Large intestine (tissue), 3 donors: Measurements from ENCODE around the gene CPE. TPM values are rescaled to one million over a fixed set of nuclear protein-coding genes. Genes with fewer than 3 reads are reported as not detected.

ENCODE experiments used
- DNase-seq, 2 donors: peaks; one replicate each; pipeline versions ENCODE4 v3.0.0 to v3.0.0-alpha.2; 2013
- H3K27ac ChIP-seq: one replicate; pipeline ENCODE4 v1.5.1; 2013; ENCODE audit warnings: low read length
- H3K27me3 ChIP-seq: 2 replicates; pipeline ENCODE4 v1.6.1; 2013; ENCODE audit warnings: low read length; ENCODE audit not compliant: control insufficient read depth, insufficient read depth
- H3K36me3 ChIP-seq: 2 replicates; pipeline ENCODE4 v1.6.1; 2013; ENCODE audit warnings: low read length; ENCODE audit not compliant: control insufficient read depth, insufficient read depth
- H3K4me1 ChIP-seq: one replicate; pipeline ENCODE4 v1.6.1; 2013; ENCODE audit warnings: low read length; ENCODE audit not compliant: control insufficient read depth, insufficient read depth
- H3K4me3 ChIP-seq: one replicate; pipeline ENCODE4 v1.5.1; 2013; ENCODE audit warnings: low read length
- H3K9me3 ChIP-seq: one replicate; pipeline ENCODE4 v1.6.1; 2013; ENCODE audit warnings: mild to moderate bottlenecking, low read depth, low read length, moderate library complexity; ENCODE audit not compliant: control insufficient read depth
- WGBS: methylation state at CpG from one replicate; pipeline ENCODE4 v1.1.5; 2013; ENCODE audit warnings: low lambda C conversion rate; ENCODE audit not compliant: insufficient coverage; 5-methylcytosine and 5-hydroxymethylcytosine counted together
- polyA plus RNA-seq: library from polyadenylated mRNA; unstranded; fragments of 120-200 nt; gene quantifications from one replicate; pipeline ENCODE4 v1.2.1, GENCODE V29; 2013

Gene CPE
- polyA plus RNA-seq, 1 donor = 162 TPM

GRCh38 chr4:165343353-165344191 is 35.2 kb upstream of the CPE start:
- no peak overlapping the region for H3K27ac ChIP-seq
- no peak overlapping the region for H3K4me3 ChIP-seq
- no peaks in the 10 kb centered on the region for H3K9me3 ChIP-seq
- no peak for DNase-seq
- H3K36me3 ChIP-seq = peaks cover 18% of the 10 kb centered on the region
- H3K4me1 ChIP-seq = no peaks in the 10 kb centered on the region
- WGBS = 76% methylated on average over 6 of the region's 13 CpGs
- H3K27me3 ChIP-seq = no peaks in the 10 kb centered on the region

GRCh38 chr4:165345666-165346417 is 33.0 kb upstream of the CPE start:
- Histone ChIP-seq H3K9me3 (no peaks in the 10 kb centered on the region), H3K27me3 (no peaks in the 10 kb centered on the region), H3K27ac (no peak overlapping the region), H3K4me3 (no peak overlapping the region), H3K36me3 (peaks cover 6% of the 10 kb centered on the region), H3K4me1 (no peaks in the 10 kb centered on the region)
- DNase-seq = no peak
- WGBS = 94% methylated on average over 3 of the region's 10 CpGs

- Histone ChIP-seq H3K4me3 (no peak overlapping the region), H3K9me3 (no peaks in the 10 kb centered on the region), H3K27ac (no peak overlapping the region), H3K36me3 (no peaks in the 10 kb centered on the region), H3K27me3 (no peaks in the 10 kb centered on the region), H3K4me1 (no peaks in the 10 kb centered on the region)
- no peak for DNase-seq
- no CpG with 5 or more reads among the region's 3 CpGs for WGBS
Measured at GRCh38 chr4:165347647-165348569, 30.9 kb upstream of the CPE start.

- Histone ChIP-seq H3K4me1 (no peaks in the 10 kb centered on the region), H3K36me3 (no peaks in the 10 kb centered on the region), H3K27me3 (no peaks in the 10 kb centered on the region), H3K9me3 (no peaks in the 10 kb centered on the region), H3K4me3 (no peak overlapping the region), H3K27ac (no peak overlapping the region)
- WGBS = 80% methylated on average over 1 of the region's 5 CpGs
- DNase-seq = no peak
Measured at GRCh38 chr4:165351359-165352130, 27.3 kb upstream of the CPE start.

- Histone ChIP-seq H3K36me3 (no peaks in the 10 kb centered on the region), H3K27me3 (no peaks in the 10 kb centered on the region), H3K4me3 (no peak overlapping the region), H3K4me1 (no peaks in the 10 kb centered on the region), H3K27ac (no peak overlapping the region), H3K9me3 (no peaks in the 10 kb centered on the region)
- no CpG with 5 or more reads among the region's 2 CpGs for WGBS
- DNase-seq = peak; percentile 31 to 62
Measured at GRCh38 chr4:165355900-165356300, 22.9 kb upstream of the CPE start.

GRCh38 chr4:165359506-165359905 is 19.3 kb upstream of the CPE start:
- H3K27ac ChIP-seq = no peak overlapping the region
- no peak for DNase-seq
- H3K4me3 ChIP-seq = no peak overlapping the region
- H3K36me3 ChIP-seq = no peaks in the 10 kb centered on the region
- no peaks in the 10 kb centered on the region for H3K27me3 ChIP-seq
- no peaks in the 10 kb centered on the region for H3K9me3 ChIP-seq
- peaks cover 13% of the 10 kb centered on the region for H3K4me1 ChIP-seq
- WGBS = 100% methylated on average over 1 of the region's 2 CpGs

- no peaks in the 10 kb centered on the region for H3K27me3 ChIP-seq
- H3K36me3 ChIP-seq = no peaks in the 10 kb centered on the region
- no peak overlapping the region for H3K4me3 ChIP-seq
- WGBS = no CpG with 5 or more reads among the region's 6 CpGs
- H3K27ac ChIP-seq = no peak overlapping the region
- no peak for DNase-seq
- no peaks in the 10 kb centered on the region for H3K9me3 ChIP-seq
- peaks cover 17% of the 10 kb centered on the region for H3K4me1 ChIP-seq
Measured at GRCh38 chr4:165360041-165360695, 18.6 kb upstream of the CPE start.

- DNase-seq = no peak
- 100% methylated on average over 2 of the region's 7 CpGs for WGBS
- Histone ChIP-seq H3K4me3 (no peak overlapping the region), H3K4me1 (peaks cover 26% of the 10 kb centered on the region), H3K27me3 (no peaks in the 10 kb centered on the region), H3K9me3 (no peaks in the 10 kb centered on the region), H3K27ac (no peak overlapping the region), H3K36me3 (no peaks in the 10 kb centered on the region)
Measured at GRCh38 chr4:165360985-165361670, 17.7 kb upstream of the CPE start.

- Histone ChIP-seq H3K4me3 (no peak overlapping the region), H3K27me3 (no peaks in the 10 kb centered on the region), H3K9me3 (no peaks in the 10 kb centered on the region), H3K27ac (no peak overlapping the region), H3K36me3 (no peaks in the 10 kb centered on the region), H3K4me1 (peaks cover 28% of the 10 kb centered on the region)
- no CpG with 5 or more reads among the region's 2 CpGs for WGBS
- DNase-seq = no peak
Measured at GRCh38 chr4:165361810-165362209, 17.0 kb upstream of the CPE start.
